Erythroblast (primary cell): ENCODE data around the gene SGCG.
A peak's percentile ranks its signal among the peaks of the same experiment; 100 is the strongest.

Experiments used
- DNase-seq, 2 experiments: peaks; one replicate each; lab custom pipeline; 2025; lab: John Stamatoyannopoulos, UW
- GATA1 ChIP-seq: IDR thresholded peaks from 2 replicates; pipeline ENCODE4 v1.6.1; 2011; ENCODE audit warnings: low read depth, mild to moderate bottlenecking, control low read depth, low read length, moderate library complexity
- POLR2A ChIP-seq: IDR thresholded peaks from 2 replicates; pipeline ENCODE4 v1.6.1; 2011; ENCODE audit warnings: mild to moderate bottlenecking, low read length

Gene SGCG

GRCh38 chr13:23367907-23368306 lies 187.1 kb downstream of the SGCG start:
- no peak for DNase-seq
- TF ChIP-seq POLR2A (no peak), GATA1 (no peak)

GRCh38 chr13:23372264-23372906 lies 191.6 kb downstream of the SGCG start:
- TF ChIP-seq POLR2A (no peak), GATA1 (no peak)
- DNase-seq = peak; percentile 18 to 21
